GM18507 (cell line): ENCODE measurements around the gene FMN2.

ENCODE experiments used
- DNase-seq: peaks from one replicate; pipeline ENCODE4 v3.0.0; 2011; ENCODE audit warnings: low read depth; ENCODE audit not compliant: insufficient read length; ENCODE audit errors: extremely low spot score
- FAIRE-seq: peaks from 2 replicates; lab custom pipeline; 2011; peaks lifted over from hg19 to GRCh38; lab: Jason Lieb, UNC

FMN2 gene

DNA sequence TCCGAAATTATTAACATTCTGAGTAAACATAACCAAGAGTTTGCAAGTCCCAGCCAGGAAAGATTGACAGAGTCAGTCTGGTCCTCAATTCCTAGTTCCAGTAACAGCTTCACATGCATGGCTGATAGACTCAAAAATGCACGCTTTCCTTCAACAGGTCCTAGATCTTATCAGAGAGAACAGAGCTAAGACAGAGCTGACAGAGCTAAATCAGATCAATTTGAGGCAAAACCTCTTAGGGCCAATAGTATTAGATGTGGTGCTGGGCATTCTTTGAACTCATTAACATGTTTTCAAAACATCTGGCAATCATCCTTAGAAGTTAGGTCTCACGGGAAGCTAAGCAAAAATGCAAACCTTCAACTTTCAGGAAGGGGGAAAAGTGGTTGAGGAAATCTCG lies 406.2 kb downstream of the FMN2 start:
- DNase-seq (no peak), FAIRE-seq (no peak)

DNA sequence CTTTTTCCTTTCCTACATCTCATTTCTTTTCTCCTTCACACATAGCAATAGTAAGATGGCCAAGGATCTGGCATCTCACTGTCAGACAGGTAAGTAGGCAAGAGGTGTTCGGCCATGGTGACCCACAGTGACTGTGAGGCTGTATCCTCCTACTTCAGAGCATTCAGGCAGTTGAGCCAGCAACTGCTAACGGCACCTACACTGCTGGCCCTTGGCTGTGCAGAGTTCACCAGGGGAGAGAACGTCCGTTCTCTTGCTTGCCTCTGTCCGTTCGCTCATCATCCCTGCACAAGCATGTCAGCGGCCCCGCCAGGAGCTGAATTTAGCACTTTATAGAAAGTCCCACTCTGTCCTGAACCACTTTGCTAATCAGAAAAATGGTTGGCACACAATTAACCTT lies 406.7 kb downstream of the FMN2 start:
- DNase-seq (no peak), FAIRE-seq (no peak)

DNA sequence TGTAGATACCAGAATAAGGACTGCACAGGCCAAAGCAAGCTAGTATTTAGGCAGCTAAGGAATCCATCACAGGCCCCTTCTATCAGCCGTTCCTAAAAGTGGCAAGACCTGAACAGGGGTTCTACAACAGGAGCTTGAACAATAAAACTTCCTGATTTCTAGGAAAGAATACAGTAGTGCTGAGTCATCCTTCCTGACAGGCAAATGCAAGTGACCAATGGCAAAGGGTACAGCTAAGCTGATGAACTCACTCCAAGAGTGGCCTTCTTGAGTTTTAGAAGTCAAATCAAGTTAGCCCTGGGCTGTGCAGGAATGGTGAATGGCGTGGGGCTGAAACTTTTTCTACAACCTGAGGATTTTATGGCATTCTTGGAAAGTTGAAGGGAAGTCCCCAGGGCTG lies 407.3 kb downstream of the FMN2 start:
- FAIRE-seq: no peak
- no peak for DNase-seq

DNA sequence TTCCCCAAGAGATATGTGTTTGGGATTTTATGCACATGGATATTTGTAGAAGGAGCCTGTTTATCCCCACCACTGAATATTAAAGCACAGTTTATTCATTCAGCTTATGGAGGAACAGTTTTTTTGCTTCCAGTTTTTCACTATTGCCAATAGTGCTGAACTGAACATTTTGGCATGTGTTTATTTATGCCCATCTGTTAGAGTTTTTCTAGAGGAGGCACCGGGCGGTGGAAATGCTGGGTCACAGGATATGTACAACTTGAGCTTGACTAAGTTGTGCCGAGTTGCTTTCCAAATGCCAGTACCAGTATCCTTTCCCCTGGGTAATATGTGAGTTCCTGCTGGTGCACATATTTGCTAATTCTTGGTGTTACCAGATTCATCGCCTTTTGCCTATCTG lies 409.0 kb downstream of the FMN2 start:
- DNase-seq (no peak), FAIRE-seq (no peak)

DNA sequence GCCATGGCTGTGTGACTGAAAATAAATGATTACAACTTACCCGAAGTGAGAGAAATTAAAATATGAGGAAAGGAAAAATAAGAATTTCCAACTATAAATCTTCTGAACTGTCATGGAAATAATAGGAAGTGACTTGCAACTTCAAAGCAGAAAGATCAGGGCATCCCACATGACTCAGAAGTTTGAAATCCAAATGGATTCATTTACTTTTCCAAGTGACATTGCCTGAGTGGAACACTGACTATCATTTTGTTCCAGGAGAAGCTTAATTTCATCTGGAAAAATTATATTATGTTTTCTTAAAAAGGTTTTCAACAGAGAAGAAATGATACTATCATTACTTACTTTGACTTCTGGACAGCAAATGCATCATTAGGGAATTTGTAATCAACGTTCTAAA lies 409.4 kb downstream of the FMN2 start:
- FAIRE-seq: no peak
- no peak for DNase-seq

DNA sequence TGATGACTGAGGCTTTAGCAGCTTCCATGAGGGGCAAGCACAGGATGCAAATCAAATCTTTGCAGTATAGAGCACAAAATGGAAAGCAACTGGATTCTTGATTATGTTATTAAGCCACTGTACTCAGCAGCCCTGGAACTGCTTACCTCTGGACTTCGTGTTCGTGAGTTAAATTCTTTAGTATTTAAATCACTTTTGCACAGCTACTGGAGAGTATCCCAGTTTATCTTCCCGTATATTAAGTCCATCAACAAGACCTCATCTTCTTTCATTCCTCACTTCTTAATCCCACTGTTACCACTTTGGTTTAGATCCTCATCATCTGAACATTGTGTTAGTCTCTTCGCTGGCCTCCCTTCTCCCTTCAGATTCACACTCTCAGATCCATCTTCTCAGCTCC lies 411.4 kb downstream of the FMN2 start:
- FAIRE-seq (no peak), DNase-seq (no peak)

DNA sequence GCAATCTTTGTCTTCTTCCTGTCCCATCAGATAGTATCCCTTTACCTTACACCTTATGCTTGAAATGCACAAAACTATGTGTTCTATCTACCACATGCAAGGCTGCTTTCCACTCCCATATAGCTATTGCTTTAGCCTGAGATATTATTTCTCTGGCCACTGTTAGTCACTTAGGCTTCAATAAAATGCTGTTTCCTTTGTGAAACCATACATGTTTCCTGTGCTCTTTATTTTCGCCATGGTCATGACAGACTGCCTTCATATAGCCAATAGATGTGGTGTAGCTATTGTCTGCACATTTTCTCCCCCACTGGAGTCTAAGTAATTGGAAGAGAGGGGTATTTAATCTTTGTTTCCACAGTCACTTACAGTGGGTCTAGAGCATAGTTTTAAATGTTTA lies 411.9 kb downstream of the FMN2 start:
- FAIRE-seq (no peak), DNase-seq (no peak)

DNA sequence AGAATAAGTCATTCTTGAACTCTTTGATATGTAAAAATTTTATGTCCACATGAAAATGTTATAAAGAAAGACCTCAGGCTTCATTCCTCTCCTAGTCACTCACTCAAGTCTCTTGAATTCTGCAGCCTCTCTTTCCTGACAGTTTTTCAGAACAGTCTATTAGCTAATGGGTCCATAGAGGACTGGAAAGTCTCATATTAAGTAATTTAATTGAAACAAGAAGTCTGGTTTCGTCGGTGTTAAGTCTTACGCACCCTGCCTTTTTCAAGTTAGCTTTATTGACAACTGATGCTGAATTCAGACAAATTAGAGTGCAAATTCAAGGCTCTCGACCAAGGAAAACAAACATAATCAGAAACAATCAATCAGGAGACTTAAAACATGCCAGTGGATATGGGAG lies 414.5 kb downstream of the FMN2 start:
- DNase-seq: no peak
- no peak for FAIRE-seq

DNA sequence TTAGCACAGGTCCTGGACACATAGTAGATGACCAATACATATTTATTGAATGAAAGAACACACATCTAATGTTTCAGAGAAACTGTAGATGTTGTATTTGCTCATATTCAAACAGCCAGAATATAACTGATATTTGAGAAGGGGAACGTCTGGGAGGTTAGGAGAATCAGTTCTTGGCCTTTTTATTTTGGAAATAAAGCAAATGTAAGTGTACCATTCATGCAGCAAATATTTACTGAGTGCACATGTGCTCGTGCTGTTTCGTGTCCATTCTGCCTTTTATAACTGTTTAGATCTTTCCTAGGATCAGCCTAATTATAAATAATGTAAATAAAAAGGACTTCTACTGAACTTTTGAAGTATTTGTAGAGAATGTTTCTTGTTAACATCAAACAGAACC lies 416.5 kb downstream of the FMN2 start:
- no peak for DNase-seq

DNA sequence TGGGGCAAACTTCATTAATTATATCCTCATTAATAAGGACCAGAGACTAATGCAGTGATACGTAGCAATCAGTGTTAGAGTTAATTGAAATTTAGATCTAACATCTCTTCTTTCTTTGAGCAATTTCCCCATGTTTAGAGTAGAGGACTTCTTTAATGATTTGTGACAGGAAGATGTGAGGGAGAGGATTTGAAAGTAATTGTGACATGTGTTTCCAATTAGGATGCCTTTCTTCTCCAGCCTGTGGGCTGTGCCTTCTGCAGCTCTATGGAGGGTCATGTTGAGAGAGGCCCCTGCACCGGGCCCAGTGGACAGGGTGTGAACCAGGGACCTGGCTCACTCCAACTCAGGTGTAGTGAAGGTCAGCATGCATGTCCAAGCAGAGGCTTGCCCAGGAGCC lies 417.3 kb downstream of the FMN2 start:
- DNase-seq: no peak
- no peak for FAIRE-seq

More for the DNA sequence above, 416.5 kb downstream of the FMN2 start:
- FAIRE-seq: no peak

DNA sequence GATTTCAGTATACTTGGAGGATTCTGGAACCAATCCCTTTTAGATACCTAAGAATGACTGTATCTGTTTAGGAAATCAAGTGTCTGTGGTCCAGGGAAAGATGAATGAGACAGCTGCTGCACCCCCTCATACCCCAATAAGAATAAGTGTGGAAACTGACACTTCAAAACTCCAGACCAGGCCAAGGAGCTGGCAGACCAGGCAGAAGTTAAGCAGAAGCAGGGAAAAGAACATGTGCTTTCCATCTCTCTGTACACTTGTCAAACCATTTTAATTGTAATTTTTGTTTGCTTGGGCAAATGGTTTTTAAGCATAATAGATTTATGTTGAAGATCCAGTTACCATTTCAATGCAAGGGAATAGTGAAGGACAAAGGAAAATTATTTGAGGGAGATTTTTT lies 420.1 kb downstream of the FMN2 start:
- no peak for DNase-seq
- FAIRE-seq: no peak

DNA sequence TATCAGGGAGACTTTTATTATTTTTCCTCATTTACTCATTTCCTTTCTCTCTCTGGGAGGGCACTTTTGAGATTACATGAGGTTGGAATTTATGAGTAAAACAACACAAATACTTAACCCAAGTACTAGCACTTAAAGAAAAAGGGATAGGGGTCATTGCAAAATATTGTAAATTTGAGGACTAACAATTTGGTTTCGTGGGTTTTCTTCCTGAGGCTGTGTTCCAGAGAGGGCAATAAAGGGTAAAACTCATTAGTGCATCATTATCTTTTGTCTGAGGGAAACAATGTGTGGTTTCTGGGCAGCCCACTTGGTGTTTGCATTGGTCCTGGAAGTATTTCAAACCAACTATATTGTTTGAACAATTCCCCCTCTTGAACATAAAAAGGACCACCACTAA lies 423.8 kb downstream of the FMN2 start:
- no peak for FAIRE-seq

DNA sequence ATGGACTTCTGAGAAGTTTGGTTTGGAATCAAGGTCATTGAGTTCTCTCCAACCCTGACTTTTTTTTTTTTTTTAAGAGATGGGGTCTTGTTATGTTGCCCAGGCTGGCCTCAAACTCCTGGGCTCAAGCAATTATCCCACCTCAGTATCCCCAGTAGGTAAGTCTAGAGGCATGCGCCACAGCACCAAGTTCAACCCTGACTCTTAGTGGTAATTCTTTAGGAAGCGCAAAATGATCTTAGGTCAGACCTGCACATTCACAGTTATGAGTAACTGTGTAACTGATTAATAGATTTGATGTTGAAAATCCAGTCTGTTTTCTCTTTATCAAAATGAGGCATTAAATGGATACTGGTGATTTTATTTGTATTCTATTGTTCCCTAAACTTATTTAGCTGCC lies 424.4 kb downstream of the FMN2 start:
- no peak for DNase-seq
- FAIRE-seq: no peak

More for the DNA sequence above, 423.8 kb downstream of the FMN2 start:
- DNase-seq: no peak

DNA sequence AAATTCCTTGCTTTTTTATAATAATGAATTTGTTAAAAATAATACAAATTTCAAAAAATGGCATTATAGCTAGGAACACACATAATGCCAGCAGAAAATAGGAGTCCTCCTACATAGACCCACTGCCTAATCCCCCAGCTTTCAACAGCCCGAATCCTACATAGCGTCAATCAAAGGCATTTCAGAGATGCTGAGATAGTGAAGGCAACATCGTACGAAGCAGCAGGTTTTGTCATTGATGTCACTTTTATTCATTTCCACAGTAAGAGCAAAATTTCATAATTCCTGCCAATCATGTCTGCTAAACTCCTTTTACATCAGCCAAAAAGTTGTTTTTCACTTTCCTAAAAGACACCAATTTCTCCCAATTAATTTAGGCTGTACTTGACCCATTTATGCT lies 426.2 kb downstream of the FMN2 start:
- no peak for DNase-seq
- FAIRE-seq: no peak

DNA sequence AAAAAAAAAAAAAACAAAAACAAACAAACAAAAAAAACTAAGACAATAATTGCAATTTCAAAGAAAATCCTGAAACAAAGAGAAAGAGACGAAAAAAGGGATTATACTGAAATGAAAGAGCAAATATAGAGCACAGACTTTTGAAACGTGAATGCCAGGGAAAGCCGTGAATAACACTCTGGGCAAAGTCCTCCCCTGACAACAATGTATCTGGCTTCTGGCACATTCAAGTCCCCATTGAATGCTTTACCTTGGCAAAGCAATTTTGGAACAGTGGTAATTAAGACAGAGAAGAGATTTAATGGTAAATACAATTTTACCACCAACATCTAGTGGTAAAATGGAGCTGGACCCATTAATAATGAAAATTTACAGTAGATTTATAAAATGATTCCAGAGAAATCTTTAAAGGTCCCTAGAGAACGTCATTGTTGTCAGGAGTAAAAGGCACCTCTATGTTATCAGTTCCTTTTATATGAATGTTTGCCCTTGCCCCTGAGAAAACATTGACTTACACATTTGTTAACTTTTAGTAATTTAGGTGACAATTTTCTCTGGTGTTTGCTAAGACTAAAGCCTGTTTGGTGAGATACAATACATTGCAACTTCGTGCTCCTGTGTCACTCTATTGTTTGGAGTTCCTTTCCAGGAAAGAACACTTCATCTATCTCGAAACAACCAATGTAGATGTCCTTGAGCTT lies 430.6 kb downstream of the FMN2 start:
- no peak for DNase-seq
- FAIRE-seq: no peak

DNA sequence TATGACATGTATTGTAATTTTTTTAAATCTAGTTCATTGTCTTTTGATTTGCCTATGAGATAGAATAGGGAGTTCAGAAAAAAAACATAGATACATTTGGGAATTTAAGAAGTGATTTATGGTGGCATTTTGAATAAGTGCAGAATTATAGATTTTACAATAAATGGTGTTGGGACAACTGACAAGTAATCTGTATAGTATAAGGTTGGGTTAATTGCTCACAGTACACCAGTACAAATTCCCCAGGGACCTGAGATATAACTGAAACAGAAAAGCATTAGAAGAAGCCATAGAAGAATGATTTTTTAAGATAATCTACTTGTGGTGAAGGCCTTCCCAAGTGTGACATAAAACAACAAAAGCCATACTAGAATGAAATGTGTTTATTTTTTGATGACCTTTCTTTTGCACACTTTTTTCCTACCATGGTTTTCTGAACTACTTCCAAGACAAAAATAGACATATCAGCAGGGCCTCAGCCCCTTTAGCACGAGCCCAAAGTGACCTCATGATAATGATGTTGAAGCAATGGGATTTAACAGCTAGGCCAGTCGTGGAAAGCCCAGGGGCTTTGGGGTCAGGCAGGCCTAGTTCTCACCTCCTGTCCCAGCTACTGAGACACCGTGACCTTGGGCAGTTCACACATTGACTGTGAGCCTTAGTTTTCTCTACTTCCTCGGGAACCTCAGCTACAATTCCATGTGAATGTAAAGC lies 432.8 kb downstream of the FMN2 start:
- FAIRE-seq (no peak), DNase-seq (no peak)
